GM04503 (cell line): ENCODE measurements around the gene KCNJ6.
A peak's percentile ranks its signal among the peaks of the same experiment; 100 is the strongest.

Source experiments
- DNase-seq: peaks from one replicate; pipeline ENCODE4 v3.0.0-alpha.2; 2012; ENCODE audit warnings: low read depth

The KCNJ6 gene

GRCh38 chr21:37866027-37866426 lies 50.2 kb downstream of the KCNJ6 start:
- no peak for DNase-seq

GRCh38 chr21:37865156-37865555 lies 51.1 kb downstream of the KCNJ6 start:
- DNase-seq = no peak

GRCh38 chr21:37863842-37864241 lies 52.4 kb downstream of the KCNJ6 start:
- no peak for DNase-seq

- DNase-seq = no peak
These were observed 53.7 kb downstream of the KCNJ6 start for GRCh38 chr21:37862536-37862935.

- no peak for DNase-seq
These were observed 54.7 kb downstream of the KCNJ6 start for GRCh38 chr21:37861561-37861960.

GRCh38 chr21:37860416-37860815 lies 55.8 kb downstream of the KCNJ6 start:
- no peak for DNase-seq

- peak; percentile 69 for DNase-seq
These were observed 60.3 kb downstream of the KCNJ6 start for GRCh38 chr21:37855647-37856625.

GRCh38 chr21:37855271-37855646 lies 61.0 kb downstream of the KCNJ6 start:
- DNase-seq = no peak

GRCh38 chr21:37849506-37850102 lies 66.7 kb downstream of the KCNJ6 start:
- peak; percentile 86 for DNase-seq

- peak; percentile 24 for DNase-seq
These were observed 67.4 kb downstream of the KCNJ6 start for GRCh38 chr21:37848721-37849490.

GRCh38 chr21:37845535-37845934 lies 70.7 kb downstream of the KCNJ6 start:
- no peak for DNase-seq

GRCh38 chr21:37843191-37843590 lies 73.1 kb downstream of the KCNJ6 start:
- DNase-seq = no peak

- DNase-seq = no peak
These were observed 73.9 kb downstream of the KCNJ6 start for GRCh38 chr21:37842163-37842919.

- no peak for DNase-seq
These were observed 78.9 kb downstream of the KCNJ6 start for GRCh38 chr21:37837381-37837780.

GRCh38 chr21:37835481-37835880 lies 80.8 kb downstream of the KCNJ6 start:
- DNase-seq = no peak

GRCh38 chr21:37833301-37833700 lies 83.0 kb downstream of the KCNJ6 start:
- DNase-seq = no peak

GRCh38 chr21:37829447-37829846 lies 86.8 kb downstream of the KCNJ6 start:
- DNase-seq = no peak

- DNase-seq = no peak
These were observed 87.3 kb downstream of the KCNJ6 start for GRCh38 chr21:37828991-37829390.

GRCh38 chr21:37828556-37828955 lies 87.7 kb downstream of the KCNJ6 start:
- no peak for DNase-seq

- no peak for DNase-seq
These were observed 88.3 kb downstream of the KCNJ6 start for GRCh38 chr21:37827913-37828312.

GRCh38 chr21:37821786-37822450 lies 94.3 kb downstream of the KCNJ6 start:
- no peak for DNase-seq
